Body of pancreas (tissue), 4 donors: ENCODE data around the gene C17orf67. TPM values are rescaled to one million over a fixed set of nuclear protein-coding genes. Genes with fewer than 3 reads are reported as not detected.

Source experiments
- ATAC-seq: fragments of 150-250 bp; one replicate; pipeline ENCODE4 v1.9.1; 2016
- DNase-seq, 4 donors: peaks; one replicate each; pipeline ENCODE4 v3.0.0-alpha.2; 2019
- H3K27ac ChIP-seq, 4 donors: fragments of 200-600 bp; sonication (generic); 1 replicate in 3 of 4; 2 replicates in 1 of 4; pipeline versions ENCODE4 v1.5.1 to v1.6.1; 2016 to 2019; ENCODE audit warnings: mild to moderate bottlenecking in 1 of 4, mixed read lengths in 1 of 4, moderate library complexity in 1 of 4
- H3K27me3 ChIP-seq, 2 donors: fragments of 200-600 bp; sonication (generic); one replicate each; pipeline ENCODE4 v1.6.0; 2016; ENCODE audit warnings: mild to moderate bottlenecking in 1 of 2
- H3K36me3 ChIP-seq, 2 donors: fragments of 200-600 bp; sonication (generic); replicated peaks in 1 of 2; 2 replicates each; pipeline ENCODE4 v1.5.1; 2016; ENCODE audit warnings: low read depth in 2 of 2; ENCODE audit not compliant: insufficient read depth in 1 of 2
- H3K4me1 ChIP-seq: fragments of 200-600 bp; sonication (generic); one replicate; pipeline ENCODE4 v1.6.0; 2016
- H3K4me3 ChIP-seq, 2 donors: fragments of 200-600 bp; sonication (generic); 1 replicate in 1 of 2; 2 replicates in 1 of 2; pipeline ENCODE4 v1.5.1; 2016 to 2019
- H3K9me3 ChIP-seq, 3 donors: fragments of 200-600 bp; sonication (generic); 1 replicate in 2 of 3; 2 replicates in 1 of 3; pipeline ENCODE4 v1.5.1; 2016
- POLR2A ChIP-seq, 3 donors: fragments of 450-650 bp; IDR thresholded peaks; one replicate each; pipeline ENCODE4 v1.6.1; 2016; ENCODE audit warnings: antibody characterized with exemption in 3 of 3, mild to moderate bottlenecking in 2 of 3
- WGBS, 2 donors: methylation state at CpG; one replicate each; pipeline ENCODE4 v1.1.5; 2017; 5-methylcytosine and 5-hydroxymethylcytosine counted together
- intact Hi-C: fragments of 100-400 bp; cut with DNase I; formaldehyde crosslinking; loops from one replicate; pipeline ENCODE4 v1.15.1; 2023
- small RNA-seq: library from RNA; depleted of rRNA; stranded (forward); fragments of <200 nt; gene quantifications from one replicate; pipeline ENCODE3, GENCODE V24; 2016
- total RNA-seq, 2 donors: library from RNA; depleted of rRNA; stranded (reverse); fragments of >200 nt; gene quantifications; one replicate each; pipeline ENCODE4 v1.1.0, GENCODE V29; 2016
- TF ChIP-seq, protein P1 (sequence below), 7 experiments: fragments of 450-650 bp in 4 of 7; fragments of 200-600 bp in 3 of 7; sonication (generic) in 3 of 7; IDR thresholded peaks; one replicate each; pipeline ENCODE4 v1.5.1; 2016 to 2019; ENCODE audit warnings: antibody characterized with exemption in 7 of 7

C17orf67 gene
- total RNA-seq, 2 donors from 2014 or later: 0.78 to 2.3 TPM

DNA sequence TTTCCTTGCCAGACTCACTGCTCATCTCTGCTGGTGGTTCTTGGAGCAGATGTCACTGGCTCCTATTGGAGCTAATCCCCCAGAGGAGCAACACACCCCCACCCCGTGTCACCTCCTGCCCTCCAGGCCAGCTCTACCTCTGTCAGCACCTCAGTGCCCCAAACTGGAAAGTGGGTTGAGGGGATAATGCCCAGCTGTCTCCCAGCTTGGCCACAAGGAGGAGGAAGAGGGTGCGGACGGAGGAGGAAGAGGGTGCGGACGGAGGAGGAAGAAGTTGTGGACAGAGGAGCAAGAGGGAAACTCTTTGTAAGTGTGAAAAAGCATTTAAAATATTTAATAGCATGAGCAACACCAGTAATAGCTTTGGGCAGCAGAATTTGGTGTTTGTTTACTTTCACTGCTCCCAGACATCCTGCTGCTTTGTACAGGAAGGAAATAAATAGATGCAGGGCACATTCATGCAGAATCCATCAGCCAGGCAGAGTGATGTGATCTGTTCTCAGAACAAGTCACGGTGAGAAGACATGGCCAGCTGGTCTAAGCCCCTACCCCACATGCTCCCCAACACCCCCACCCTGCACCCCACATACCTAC, 82.5 kb downstream of the C17orf67 start:
- 67 to 69% methylated on average over 6 of the region's 6 CpGs for WGBS, 2 donors
- TF ChIP-seq, protein P1, sequence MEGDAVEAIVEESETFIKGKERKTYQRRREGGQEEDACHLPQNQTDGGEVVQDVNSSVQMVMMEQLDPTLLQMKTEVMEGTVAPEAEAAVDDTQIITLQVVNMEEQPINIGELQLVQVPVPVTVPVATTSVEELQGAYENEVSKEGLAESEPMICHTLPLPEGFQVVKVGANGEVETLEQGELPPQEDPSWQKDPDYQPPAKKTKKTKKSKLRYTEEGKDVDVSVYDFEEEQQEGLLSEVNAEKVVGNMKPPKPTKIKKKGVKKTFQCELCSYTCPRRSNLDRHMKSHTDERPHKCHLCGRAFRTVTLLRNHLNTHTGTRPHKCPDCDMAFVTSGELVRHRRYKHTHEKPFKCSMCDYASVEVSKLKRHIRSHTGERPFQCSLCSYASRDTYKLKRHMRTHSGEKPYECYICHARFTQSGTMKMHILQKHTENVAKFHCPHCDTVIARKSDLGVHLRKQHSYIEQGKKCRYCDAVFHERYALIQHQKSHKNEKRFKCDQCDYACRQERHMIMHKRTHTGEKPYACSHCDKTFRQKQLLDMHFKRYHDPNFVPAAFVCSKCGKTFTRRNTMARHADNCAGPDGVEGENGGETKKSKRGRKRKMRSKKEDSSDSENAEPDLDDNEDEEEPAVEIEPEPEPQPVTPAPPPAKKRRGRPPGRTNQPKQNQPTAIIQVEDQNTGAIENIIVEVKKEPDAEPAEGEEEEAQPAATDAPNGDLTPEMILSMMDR (IDR thresholded peaks at IDR 0.05): no peak
- TF ChIP-seq POLR2A (IDR thresholded peaks at IDR 0.05): no peak
- DNase-seq (no peak), ATAC-seq (no peak)
- Histone ChIP-seq H3K4me1 (no peaks in the 10 kb centered on the region), H3K4me3 (no peak overlapping the region), H3K9me3 (no peaks in the 10 kb centered on the region), H3K36me3 (no peaks in the 10 kb centered on the region), H3K27ac (no peak overlapping the region), H3K27me3 (no peaks in the 10 kb centered on the region)
- intact Hi-C loops: no loop called here

DNA sequence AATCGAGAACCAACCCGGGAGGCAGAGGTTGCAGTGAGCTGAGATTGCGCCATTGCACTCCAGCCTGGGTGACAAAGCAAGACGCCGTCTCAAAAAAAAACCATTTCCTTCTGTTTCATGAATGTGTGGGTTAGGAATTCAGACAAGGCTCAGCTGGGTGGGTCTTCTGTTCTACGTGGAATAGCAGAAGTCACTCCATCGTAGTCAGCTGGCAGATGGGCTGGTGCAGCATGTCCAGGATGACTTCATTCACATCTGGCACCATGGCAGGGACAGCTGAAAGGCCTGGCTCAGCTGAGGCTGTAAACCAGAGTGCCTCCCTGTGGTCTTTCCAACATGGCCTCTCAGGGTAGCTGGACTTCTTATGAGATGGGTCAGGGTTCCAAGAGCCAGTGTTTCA, 89.0 kb downstream of the C17orf67 start:
- TF ChIP-seq POLR2A (IDR thresholded peaks at IDR 0.05): no peak
- TF ChIP-seq, protein P1 (IDR thresholded peaks at IDR 0.05): no peak
- Histone ChIP-seq H3K4me1 (no peaks in the 10 kb centered on the region), H3K27me3 (no peaks in the 10 kb centered on the region), H3K9me3 (no peaks in the 10 kb centered on the region), H3K36me3 (no peaks in the 10 kb centered on the region), H3K27ac (no peak overlapping the region), H3K4me3 (no peak overlapping the region)
- intact Hi-C loops: no loop called here
- WGBS, 2 donors: 77 to 84% methylated on average over 7 of the region's 7 CpGs
- DNase-seq: no peak
- no peak for ATAC-seq

DNA sequence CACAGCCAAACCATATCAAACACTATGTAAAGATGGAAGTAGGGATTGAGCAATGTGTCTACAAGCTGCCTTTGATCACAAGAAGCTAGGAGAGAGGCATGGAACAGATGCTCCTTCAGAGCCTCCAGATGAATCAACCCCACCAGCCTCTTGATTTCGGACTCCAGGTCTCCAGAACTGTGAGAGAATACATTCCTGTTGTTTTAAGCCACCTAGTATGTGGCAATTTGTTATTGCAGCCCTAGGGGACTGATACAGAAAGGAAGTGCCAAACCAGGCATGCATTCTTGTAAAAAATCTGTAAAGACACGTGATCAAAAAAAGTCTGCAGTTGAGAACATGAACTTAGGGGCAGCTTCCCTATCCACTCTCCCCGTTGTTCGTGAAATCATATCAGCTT, 91.1 kb downstream of the C17orf67 start:
- H3K27me3 ChIP-seq: no peaks in the 10 kb centered on the region
- H3K36me3 ChIP-seq: no peaks in the 10 kb centered on the region
- intact Hi-C loops: no loop called here
- no peaks in the 10 kb centered on the region for H3K9me3 ChIP-seq
- no peak for ATAC-seq
- no peaks in the 10 kb centered on the region for H3K4me1 ChIP-seq
- no peak for DNase-seq
- no peak overlapping the region for H3K27ac ChIP-seq
- 64 to 71% methylated on average over 4 of the region's 4 CpGs for WGBS, 2 donors
- TF ChIP-seq, protein P1 (IDR thresholded peaks at IDR 0.05): no peak
- no peak for TF ChIP-seq POLR2A (IDR thresholded peaks at IDR 0.05)
- no peak overlapping the region for H3K4me3 ChIP-seq

Small RNA genes lying within 50 kb of the gene (small RNA-seq; reads per million reads assigned to genes)
- not detected for gene RNU6-1158P

Other genes starting within 250 kb of the C17orf67 start
- gene NOG, start 240.2 kb downstream of the C17orf67 start, total RNA-seq: 1 to 10 TPM in 1 of 2 donors, not detected in 1; 3.0 TPM
- 1 to 10 TPM; 4.6 to 7.0 TPM for gene DGKE, start 231 bp upstream of the C17orf67 start, total RNA-seq
- gene TRIM25, start 80.1 kb upstream of the C17orf67 start, total RNA-seq: 10 to 100 TPM; 13.5 to 21.8 TPM
- 1 to 10 TPM; 4.6 to 7.8 TPM for gene COIL, start 127.1 kb upstream of the C17orf67 start, total RNA-seq
- 10 to 100 TPM; 27.0 to 57.7 TPM for gene SCPEP1, start 144.2 kb upstream of the C17orf67 start, total RNA-seq